ENCODE data around the gene OTUB1. TPM values are rescaled to one million over a fixed set of nuclear protein-coding genes. Genes with fewer than 3 reads are reported as not detected.
A peak's percentile ranks its signal among the peaks of the same experiment; 100 is the strongest.
"Not testable (repeated sequence)": the region's sequence is repeated elsewhere in the genome, so short reads cannot be mapped to it uniquely, and the experiment has no call there.

The OTUB1 gene
- total RNA-seq, 1 donor from 2014 or later: 38.7 TPM

DNA sequence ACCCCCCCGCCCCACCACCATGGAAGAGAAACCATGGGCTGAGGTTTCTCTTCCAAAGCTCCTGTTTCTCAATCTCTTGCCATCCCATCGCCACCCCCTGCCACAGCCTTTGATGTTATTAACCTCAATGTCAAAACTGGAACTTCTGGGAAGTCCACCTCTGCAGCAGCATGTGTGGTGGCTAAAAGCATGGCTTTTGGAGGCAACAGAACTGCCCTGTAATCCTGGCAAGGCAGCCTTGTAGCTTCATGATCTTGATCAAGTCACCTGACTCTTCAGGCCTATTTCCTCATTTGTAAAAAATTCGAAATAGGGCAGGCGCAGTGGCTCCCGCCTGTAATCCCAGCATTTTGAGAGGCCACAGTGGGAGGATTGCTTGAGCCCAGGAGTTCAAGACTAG lies 15.3 kb upstream of the OTUB1 start:
- no peak for DNase-seq (ENCODE audit: low spot score)
- intact Hi-C loops (cut with DNase I): no loop called here
- no peak for ATAC-seq

DNA sequence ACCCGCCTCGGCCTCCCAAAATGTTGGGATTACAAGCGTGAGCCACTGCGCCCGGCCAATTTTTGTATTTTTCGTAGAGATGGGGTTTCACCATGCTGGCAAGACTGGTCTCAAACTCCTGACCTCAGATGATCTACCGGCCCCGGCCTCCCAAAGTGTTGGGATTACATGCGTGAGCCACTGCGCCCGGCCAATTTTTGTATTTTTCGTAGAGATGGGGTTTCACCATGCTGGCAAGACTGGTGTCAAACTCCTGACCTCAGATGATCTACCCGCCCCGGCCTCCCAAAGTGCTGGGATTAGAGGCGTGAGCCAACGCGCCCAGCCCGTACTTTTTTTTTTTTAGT lies 12.4 kb upstream of the OTUB1 start:
- ATAC-seq; DNase-seq (ENCODE audit: low spot score); intact Hi-C loops (cut with DNase I): not testable (repeated sequence)

DNA sequence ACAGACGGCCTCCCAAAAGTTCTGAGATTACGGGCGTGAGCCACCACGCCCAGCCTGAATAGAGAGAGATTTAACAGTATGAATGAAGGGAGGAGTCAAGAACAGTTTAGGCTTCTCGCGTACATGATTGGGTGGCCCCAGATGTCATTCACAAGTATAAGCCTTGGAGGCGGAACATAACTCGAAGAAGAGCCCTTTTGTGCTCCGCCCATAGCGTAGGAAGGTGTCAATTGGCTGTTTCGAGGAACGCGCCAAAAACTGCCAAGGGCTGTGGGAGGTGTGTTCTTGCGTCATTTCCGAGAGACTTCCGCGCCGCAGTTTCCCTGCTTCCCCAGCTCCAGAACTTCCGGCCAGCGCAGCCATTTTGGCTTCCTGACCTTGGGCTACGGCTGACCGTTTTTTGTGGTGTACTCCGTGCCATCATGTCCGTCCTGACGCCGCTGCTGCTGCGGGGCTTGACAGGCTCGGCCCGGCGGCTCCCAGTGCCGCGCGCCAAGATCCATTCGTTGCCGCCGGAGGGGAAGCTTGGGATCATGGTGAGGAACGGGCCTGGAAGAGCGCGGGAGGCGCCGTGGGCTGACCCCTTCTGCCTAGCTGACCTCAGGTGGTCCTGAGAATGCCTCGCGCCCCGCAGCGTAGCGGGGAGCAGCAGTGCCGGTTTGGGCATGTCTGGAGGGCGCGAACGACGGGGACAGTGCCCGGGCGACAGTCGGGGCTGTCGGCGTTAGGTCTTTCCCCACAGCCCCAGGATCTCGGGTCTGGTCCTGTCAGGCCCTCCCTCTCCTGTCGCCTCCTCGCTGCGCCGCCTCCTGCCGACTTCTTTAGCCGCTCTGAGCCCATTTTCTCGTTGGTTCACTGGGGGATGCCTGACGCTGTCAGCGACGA lies 11.7 kb upstream of the OTUB1 start, which contains the start of gene COX8A:
COX8A (plus strand) TSS at position 362 of the 885 bp plus-strand sequence; CDS start at position 423, 61 bp downstream.
- intact Hi-C loops (cut with DNase I): no loop called here
- ATAC-seq: peak; percentile 99
- DNase-seq (ENCODE audit: low spot score): peak; percentile 97

DNA sequence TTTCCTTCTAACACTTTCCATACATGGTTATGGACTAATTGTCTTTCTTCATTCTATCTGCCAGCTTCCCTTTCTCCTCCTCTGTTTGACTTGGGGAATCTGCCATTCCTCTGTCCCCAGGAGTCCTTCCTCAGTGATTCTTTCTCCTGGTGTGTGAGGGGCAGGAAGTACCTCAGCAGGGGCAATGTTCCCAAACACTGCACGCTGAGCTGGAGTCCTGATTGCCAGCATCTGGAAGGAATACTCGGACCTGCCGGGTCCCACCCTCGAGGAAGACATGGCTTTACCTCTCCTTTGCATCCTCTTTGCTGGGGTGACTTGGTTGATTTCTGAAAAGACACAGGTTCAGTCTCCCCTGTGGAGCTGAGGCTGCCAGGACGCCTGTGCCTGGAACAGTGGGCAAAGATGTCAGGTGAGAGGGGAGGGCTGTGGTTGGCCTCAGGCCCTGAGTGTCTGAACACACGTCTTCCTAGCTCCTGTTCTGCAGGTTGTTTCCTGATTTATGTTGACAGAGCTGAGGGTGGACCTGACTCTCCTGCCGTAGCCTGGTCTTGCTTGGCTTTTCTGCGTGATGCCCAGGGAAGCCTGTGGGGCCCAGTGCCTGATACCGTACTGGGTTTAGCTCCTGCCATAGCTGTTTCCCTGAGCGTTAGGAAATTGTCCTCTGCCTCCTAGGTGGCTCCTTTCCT lies 7.5 kb upstream of the OTUB1 start:
- ATAC-seq (no peak), DNase-seq (ENCODE audit: low spot score) (no peak)
- intact Hi-C loops (cut with DNase I): no loop called here

DNA sequence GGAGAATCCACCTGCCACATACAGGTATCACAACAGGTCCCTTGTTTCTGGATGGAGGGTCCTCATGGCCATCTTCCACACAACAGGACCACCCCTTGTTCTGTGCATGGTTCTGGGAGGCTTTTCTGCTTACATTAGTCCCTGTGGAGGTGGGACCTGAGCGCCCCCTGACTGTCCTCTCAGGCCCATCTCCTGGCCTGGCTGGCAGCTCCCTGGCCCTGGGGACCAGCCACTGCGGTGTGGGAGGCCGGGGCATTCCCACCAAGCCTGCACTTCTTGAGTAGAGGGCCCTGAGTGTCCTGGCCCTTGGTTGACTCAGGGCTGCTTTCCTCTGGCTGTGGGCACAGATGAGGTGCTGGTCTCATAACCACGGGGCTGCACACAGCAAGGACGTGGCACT lies 6.8 kb upstream of the OTUB1 start:
- ATAC-seq (no peak), DNase-seq (ENCODE audit: low spot score) (no peak)
- intact Hi-C loops (cut with DNase I): no loop called here

DNA sequence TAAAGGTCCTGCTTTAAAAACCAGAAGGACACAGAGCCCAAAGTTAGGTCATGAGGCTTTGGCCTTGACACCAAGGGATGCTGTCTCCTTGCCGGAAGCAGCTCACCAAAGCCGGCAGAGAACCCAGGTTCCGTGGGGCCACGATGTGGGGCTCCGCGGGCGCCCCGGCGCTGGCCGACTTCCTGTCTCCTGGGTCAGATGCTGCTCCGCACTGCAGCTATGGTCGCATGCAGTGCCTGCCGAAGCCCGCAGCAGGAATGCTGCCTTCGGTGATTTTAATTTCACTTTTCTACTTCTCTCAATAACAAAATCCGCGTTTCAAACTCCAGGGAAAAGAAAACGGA lies 454 bp upstream of the OTUB1 start:
- peak; percentile 61 for ATAC-seq
- intact Hi-C loops (cut with DNase I): no loop called here

DNA sequence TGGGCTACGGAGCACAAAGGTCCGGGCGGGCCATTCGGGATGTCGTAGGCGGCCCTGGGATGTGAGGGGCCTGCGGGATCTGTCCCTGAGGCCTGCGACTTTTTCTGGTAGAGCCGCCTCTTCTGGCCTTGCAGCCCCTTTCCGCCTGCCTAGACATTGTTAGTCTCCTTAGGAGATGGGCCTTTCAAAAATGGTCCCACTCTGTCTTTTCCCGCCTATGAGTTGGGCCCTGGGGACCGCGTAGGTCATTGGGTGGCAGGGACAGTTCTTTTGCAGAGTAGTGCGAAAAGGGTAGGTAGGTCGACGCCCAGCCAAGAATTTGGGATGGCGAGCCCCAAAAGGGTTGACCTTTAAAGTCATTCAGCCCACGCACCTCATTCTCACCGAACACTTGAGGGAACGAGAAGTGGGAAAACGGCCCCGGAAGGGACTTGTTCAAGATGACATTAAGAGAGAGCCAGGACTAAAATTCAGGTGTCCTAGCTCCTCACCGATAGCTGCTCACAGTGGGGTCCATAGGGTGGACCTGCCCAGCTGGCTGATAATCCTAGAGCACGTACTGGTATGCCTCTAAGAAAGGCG lies 785 bp downstream of the OTUB1 start:
- ATAC-seq (no peak), DNase-seq (ENCODE audit: low spot score) (no peak)
- intact Hi-C loops (cut with DNase I): no loop called here

More for the DNA sequence above, 454 bp upstream of the OTUB1 start:
- DNase-seq (ENCODE audit: low spot score): no peak

DNA sequence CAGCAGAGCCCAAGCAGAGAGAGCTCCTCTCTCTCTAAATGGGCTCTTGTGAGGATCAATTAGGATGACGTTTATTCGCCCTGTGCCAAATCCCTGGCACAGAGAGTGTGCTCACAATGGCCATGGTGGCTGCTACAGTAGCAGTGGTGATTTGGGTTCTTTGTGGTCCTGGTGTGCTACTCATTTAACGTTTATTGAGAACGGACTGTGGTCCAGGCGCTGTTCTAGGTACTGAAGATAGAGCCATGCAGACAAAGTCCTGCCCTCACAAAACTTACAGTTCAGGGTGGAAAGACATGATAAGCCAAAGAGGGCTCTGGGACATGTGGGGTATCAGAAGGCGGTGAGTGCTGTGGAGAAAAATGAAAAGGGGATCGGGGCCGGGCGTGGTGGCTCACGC lies 5.3 kb downstream of the OTUB1 start:
- intact Hi-C loops (cut with DNase I): loop anchor here (10.0 kb wide), 1 partner anchor 303 kb away; the partner anchor contains the start of gene KCNK4
- no peak for ATAC-seq
- no peak for DNase-seq (ENCODE audit: low spot score)

DNA sequence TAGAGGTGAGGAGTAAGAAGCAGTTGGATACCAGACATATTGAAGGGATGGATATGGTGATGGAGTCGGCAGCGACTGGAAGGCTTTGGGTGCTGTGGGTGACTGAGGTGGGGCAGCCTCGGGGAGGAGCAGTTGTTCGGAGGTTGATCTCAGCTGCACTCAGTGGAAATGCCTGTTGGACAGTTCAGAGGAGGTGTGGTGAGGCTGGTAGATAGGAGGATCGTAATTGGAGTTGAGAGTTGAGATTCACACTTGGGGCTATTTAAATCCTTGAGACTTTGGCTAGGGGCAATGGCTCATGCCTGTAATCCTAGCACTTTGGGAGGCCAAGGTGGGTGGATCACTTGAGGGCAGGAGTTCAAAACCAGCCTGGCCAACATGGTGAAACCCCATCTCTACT lies 6.9 kb downstream of the OTUB1 start:
- intact Hi-C loops (cut with DNase I): loop anchor here (10.0 kb wide), 1 partner anchor 302 kb away; the partner anchor contains the start of gene KCNK4
- no peak for ATAC-seq
- no peak for DNase-seq (ENCODE audit: low spot score)

DNA sequence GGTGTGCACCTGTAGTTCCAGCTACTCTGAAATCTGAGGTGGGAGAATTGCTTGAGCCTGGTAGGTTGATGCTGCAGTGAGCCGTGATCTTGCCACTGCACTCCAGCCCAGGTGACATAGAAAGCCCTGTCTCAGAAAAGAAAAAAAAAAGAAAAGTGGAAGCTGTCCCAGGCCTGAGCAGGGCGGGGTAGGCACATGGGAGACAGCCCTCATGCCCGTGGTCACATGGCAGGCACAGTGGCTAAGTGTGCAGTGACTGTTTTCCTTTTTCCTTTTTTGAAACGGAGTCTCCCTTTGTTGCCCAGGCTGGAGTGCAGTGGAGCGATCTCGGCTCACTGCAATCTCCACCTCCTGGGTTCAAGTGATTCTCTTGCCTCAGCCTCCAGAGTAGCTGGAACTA lies 7.8 kb downstream of the OTUB1 start:
- intact Hi-C loops (cut with DNase I): loop anchor here (10.0 kb wide), 1 partner anchor 301 kb away; the partner anchor contains the start of gene KCNK4
- ATAC-seq: no peak

DNA sequence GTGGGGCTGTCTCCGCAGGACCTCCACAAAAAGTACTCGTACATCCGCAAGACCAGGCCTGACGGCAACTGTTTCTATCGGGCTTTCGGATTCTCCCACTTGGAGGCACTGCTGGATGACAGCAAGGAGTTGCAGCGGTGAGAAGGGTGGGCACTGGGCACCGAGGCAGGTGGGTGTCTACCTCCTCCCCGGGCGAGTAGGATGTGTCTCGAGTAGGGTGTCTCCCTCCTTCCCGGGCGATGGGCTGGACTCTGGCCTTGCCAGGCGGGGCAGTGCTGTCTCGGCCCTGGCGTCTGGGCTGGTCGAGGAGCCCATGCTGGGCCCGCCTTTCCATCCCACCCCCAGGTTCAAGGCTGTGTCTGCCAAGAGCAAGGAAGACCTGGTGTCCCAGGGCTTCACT lies 10.3 kb downstream of the OTUB1 start:
- intact Hi-C loops (cut with DNase I): loop anchor here (10.0 kb wide), 1 partner anchor 298 kb away; the partner anchor contains the start of gene KCNK4
- ATAC-seq (no peak), DNase-seq (ENCODE audit: low spot score) (no peak)

More for the DNA sequence above, 7.8 kb downstream of the OTUB1 start:
- DNase-seq (ENCODE audit: low spot score): no peak

DNA sequence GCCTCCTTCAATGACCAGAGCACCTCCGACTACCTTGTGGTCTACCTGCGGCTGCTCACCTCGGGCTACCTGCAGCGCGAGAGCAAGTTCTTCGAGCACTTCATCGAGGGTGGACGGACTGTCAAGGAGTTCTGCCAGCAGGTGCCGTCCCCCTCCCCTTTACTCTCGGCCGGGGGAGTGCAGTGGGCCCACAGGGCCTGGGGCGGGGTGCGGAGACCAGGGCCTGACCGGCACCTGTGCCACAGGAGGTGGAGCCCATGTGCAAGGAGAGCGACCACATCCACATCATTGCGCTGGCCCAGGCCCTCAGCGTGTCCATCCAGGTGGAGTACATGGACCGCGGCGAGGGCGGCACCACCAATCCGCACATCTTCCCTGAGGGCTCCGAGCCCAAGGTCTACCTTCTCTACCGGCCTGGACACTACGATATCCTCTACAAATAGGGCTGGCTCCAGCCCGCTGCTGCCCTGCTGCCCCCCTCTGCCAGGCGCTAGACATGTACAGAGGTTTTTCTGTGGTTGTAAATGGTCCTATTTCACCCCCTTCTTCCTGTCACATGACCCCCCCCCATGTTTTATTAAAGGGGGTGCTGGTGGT lies 11.0 kb downstream of the OTUB1 start:
- DNase-seq (ENCODE audit: low spot score): no peak
- ATAC-seq: no peak
- intact Hi-C loops (cut with DNase I): loop anchor here (10.0 kb wide), 1 partner anchor 298 kb away; the partner anchor contains the start of gene KCNK4

DNA sequence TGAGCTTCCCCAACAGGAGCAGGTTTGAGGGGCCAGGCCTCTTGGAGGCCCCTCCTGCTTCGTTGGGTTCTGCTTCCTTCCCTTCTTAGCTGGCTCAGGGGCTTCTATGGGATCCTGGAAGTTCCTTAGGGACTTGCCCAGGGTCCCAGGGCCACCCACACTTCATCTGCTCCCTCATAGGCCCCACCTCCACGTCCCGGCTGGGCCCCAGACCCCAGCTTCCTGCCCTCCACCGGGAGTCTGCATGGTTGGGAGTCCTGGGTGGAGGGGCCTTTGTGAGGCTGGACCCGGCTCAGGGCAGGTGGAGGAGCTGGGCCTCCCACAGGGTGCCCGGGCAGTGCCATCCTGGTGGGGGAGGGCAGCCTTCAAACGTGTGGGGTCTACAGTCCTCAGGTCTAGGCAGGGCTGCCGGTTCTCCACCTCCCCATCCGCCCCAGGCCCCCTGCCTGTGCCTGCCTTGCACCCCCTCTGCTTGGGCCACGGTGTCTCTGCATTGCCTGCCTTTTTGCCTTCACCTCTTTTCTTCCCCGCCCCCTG lies 11.6 kb downstream of the OTUB1 start:
- ATAC-seq (no peak), DNase-seq (ENCODE audit: low spot score) (no peak)
- intact Hi-C loops (cut with DNase I): loop anchor here (10.0 kb wide), 1 partner anchor 297 kb away; the partner anchor contains the start of gene KCNK4

DNA sequence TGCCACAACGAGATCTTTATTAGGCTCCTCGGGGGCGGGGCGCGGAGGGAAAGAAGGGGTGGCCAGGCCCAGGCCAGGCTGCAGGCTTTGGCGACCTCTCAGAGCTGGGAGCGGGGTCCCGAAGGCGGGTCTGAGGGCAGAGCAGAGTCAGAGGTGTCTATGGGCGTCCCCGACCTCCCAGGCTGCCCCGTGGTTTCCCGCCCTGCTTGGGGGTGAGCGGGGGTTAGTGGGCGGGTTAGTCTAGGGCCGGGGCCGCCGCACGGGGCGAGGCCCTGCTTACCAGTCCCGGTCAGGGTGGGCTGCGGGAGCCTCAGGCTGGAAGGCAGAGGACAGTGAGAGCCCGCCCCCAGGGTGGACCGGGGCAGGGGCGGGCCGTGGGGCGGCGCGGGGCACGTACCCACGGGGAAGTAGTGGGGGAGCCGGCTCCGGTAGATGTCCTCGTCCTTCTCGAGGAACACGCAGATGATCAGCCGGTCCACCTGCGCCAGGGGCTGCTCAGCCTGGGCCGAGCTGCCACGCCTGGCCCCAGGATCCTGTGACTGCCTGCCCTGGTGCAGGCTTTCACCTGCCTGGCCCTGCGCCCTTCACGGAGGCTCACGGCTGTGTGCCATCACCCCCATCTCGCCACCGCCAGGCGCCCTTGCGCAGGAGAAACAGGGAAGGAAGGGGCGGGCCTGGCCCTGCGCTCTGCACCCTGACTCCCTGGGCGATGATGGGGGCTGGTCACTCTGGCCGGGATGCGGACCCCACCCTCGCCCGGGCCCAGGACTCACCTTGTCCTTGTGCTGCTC lies 12.5 kb downstream of the OTUB1 start:
- ATAC-seq (no peak), DNase-seq (ENCODE audit: low spot score) (peak; percentile 69)
- intact Hi-C loops (cut with DNase I): loop anchor here (10.0 kb wide), 1 partner anchor 296 kb away; the partner anchor contains the start of gene KCNK4

DNA sequence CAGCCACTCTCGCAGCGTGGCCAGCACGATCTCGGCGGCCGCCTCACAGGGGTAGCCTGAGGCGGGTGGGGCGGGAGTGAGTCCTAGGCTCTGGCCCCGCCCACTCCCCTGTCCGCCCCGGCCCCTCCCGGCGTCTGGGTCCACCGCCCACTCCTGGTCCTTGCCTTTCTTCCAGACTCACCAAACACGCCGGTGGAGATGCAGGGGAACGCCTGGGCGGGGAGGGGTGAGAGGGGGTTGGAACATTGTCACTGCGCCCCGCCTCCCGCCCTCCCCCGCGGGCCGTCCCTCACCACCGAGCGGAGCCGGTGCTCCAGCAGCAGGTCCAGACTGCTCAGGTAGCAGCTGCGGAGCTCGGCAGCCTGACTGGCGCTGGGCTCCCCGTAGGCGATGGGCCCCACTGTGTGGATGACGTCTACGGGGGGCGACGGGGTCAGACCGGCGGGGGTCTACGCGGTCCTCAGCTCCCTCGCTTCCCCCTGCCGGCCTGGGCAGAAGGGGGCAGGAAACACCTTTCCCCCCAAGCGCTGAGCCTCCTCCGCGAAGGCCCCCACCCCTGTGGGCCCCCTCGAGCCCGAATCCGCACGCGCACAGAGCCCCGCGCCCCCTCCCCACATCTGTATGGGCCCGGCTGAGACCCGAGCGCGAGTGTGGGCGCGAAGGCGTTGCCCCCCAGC lies 13.2 kb downstream of the OTUB1 start:
- peak; percentile 76 for DNase-seq (ENCODE audit: low spot score)
- intact Hi-C loops (cut with DNase I): loop anchor here (2.0 to 10.0 kb wide), 2 partner anchors 149 to 295 kb away; partner anchors contain the start of gene KCNK4
- ATAC-seq: peak; percentile 48

DNA sequence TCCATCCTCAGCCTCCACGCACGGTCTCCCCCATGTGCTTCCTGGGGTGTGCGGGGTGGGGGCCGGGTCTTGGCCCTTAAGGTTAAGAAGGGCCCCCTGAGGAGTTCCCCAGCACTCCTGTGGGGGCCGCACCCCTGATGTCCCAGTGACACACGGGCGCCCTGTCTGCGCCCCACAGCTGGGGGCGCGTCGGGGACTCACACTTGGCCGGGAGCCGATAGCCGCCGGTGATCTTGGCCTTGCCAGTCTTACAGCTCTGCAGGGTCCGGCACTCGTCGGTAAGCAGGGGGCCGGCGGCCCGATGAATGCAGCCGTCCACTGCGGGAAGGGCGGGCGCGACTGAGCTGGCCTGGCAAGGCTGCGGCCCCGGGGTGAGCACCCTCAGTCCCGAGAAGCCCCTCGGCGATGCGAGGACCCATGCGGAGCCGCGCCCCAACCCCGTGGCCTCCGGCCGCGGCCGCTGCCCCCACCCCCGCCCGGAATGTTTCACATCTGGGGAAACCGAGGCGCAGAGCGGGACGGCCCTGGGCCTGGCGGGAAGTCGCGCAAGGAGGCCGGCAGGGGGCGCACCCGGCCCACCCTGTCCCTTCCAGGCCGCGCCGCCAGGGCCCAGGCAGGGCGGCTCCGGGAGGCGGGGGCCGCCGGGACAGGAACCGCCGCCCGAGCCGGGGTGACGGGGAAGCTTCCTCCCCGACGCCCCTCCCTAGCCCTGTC lies 13.9 kb downstream of the OTUB1 start:
- peak; percentile 82 for DNase-seq (ENCODE audit: low spot score)
- intact Hi-C loops (cut with DNase I): loop anchor here (2.0 kb wide), 1 partner anchor 149 kb away; no protein-coding TSS in a partner anchor

More for the DNA sequence above, 13.9 kb downstream of the OTUB1 start:
- peak; percentile 75 for ATAC-seq

All from sciatic nerve (tissue), 2 donors.